Panc1 (cell line): ENCODE measurements around the gene TMEM128. TPM values are rescaled to one million over a fixed set of nuclear protein-coding genes. Genes with fewer than 3 reads are reported as not detected.
"Not testable (repeated sequence)": the region's sequence is repeated elsewhere in the genome, so short reads cannot be mapped to it uniquely, and the experiment has no call there.

ENCODE experiments used
- ATAC-seq: fragments of 200-7000 bp; cut with Tn5 transposase; 2 replicates; pipeline ENCODE4 v1.9.1; 2020; ENCODE audit warnings: mild to moderate bottlenecking, moderate library complexity
- BruUV-seq: library from RNA; stranded (reverse); fragments of 400-500 nt; replicated peaks from 2 replicates; lab custom pipeline; 2021; lab: Mats Ljungman, UMichigan
- CTCF ChIA-PET: fragments of 300-600 bp; sonication (Branson Sonifier 250); formaldehyde crosslinking; loops from one replicate; lab custom pipeline; 2022; ENCODE audit warnings: antibody characterized with exemption; lab: Charles Lee
- POLR2A ChIA-PET: fragments of 300-600 bp; sonication (Branson Sonifier 250); formaldehyde crosslinking; loops from one replicate; lab custom pipeline; 2022; ENCODE audit warnings: antibody characterized with exemption; lab: Charles Lee
- DNase-seq: peaks from one replicate; pipeline ENCODE4 v3.0.0-alpha.2; 2010; ENCODE audit warnings: low read depth, low spot score
- H3K27ac ChIP-seq: 2 replicates; pipeline ENCODE4 v1.5.1; 2011; ENCODE audit warnings: mild to moderate bottlenecking, low read length, inconsistent platforms
- H3K27me3 ChIP-seq: fragments of 200-500 bp; sonication (Bioruptor generic); 2 replicates; pipeline ENCODE4 v1.6.0; 2014; ENCODE audit warnings: low read length, inconsistent platforms; ENCODE audit not compliant: control insufficient read depth, insufficient read depth
- H3K36me3 ChIP-seq: fragments of 200-500 bp; sonication (Bioruptor generic); 2 replicates; pipeline ENCODE4 v1.5.1; 2014; ENCODE audit warnings: inconsistent platforms, mild to moderate bottlenecking, low read length, moderate library complexity; ENCODE audit not compliant: control insufficient read depth, insufficient read depth
- H3K4me1 ChIP-seq: 2 replicates; pipeline ENCODE4 v1.5.1; 2011; ENCODE audit warnings: inconsistent platforms, mild to moderate bottlenecking, low read length, moderate library complexity; ENCODE audit not compliant: control insufficient read depth, insufficient read depth
- H3K4me3 ChIP-seq, 2 experiments: 2 replicates each; pipeline ENCODE4 v1.5.1; 2011 to 2012; ENCODE audit warnings: low read depth in 2 of 2, low read length in 2 of 2, mild to moderate bottlenecking in 2 of 2, inconsistent platforms in 1 of 2, moderate library complexity in 1 of 2
- H3K9me3 ChIP-seq: fragments of 200-500 bp; sonication (Bioruptor generic); 2 replicates; pipeline ENCODE4 v1.5.1; 2014; ENCODE audit warnings: low read depth, mild to moderate bottlenecking, inconsistent platforms, low read length, moderate library complexity; ENCODE audit not compliant: control insufficient read depth, insufficient read depth
- CTCF ChIP-seq: fragments of 450-650 bp; IDR thresholded peaks from 2 replicates; pipeline ENCODE4 v1.5.1; 2017; ENCODE audit warnings: mild to moderate bottlenecking
- POLR2AphosphoS5 ChIP-seq: IDR thresholded peaks from 2 replicates; pipeline ENCODE4 v1.6.1; 2012; ENCODE audit warnings: mild to moderate bottlenecking, low read depth, low read length, moderate library complexity
- REST ChIP-seq, 2 experiments: IDR thresholded peaks; 2 replicates each; pipeline ENCODE4 v1.6.1; 2011 to 2012; ENCODE audit warnings: low read depth in 2 of 2, control low read depth in 1 of 2, low read length in 1 of 2, mild to moderate bottlenecking in 1 of 2, moderate library complexity in 1 of 2; ENCODE audit not compliant: insufficient read depth in 1 of 2
- SIN3A ChIP-seq: IDR thresholded peaks from 2 replicates; pipeline ENCODE4 v1.6.1; 2012; ENCODE audit warnings: low read depth, mild to moderate bottlenecking, low read length, moderate library complexity, borderline replicate concordance; ENCODE audit not compliant: insufficient read depth
- TCF7L2 ChIP-seq: IDR thresholded peaks from 2 replicates; pipeline ENCODE4 v1.6.1; 2011; ENCODE audit warnings: mild to moderate bottlenecking, low read depth, low read length, inconsistent platforms
- in situ Hi-C: cut with HindIII; loops from 2 replicates; pipeline ENCODE4 v1.10.0; 2016; ENCODE audit warnings: low sequenced_read_pairs, low pct_unique_long_range_greater_than_20kb
- intact Hi-C: fragments of 100-400 bp; cut with micrococcal nuclease; formaldehyde crosslinking; loops from one replicate; pipeline ENCODE4 v1.10.0; 2022; ENCODE audit not compliant: unreplicated experiment
- total RNA-seq: library from RNA; stranded (reverse); gene quantifications from one replicate; pipeline ENCODE4 v1.2.1, GENCODE V29; 2021; ENCODE audit not compliant: unreplicated experiment

The TMEM128 gene
- total RNA-seq, 1 experiment from 2014 or later = 12.9 TPM

DNA sequence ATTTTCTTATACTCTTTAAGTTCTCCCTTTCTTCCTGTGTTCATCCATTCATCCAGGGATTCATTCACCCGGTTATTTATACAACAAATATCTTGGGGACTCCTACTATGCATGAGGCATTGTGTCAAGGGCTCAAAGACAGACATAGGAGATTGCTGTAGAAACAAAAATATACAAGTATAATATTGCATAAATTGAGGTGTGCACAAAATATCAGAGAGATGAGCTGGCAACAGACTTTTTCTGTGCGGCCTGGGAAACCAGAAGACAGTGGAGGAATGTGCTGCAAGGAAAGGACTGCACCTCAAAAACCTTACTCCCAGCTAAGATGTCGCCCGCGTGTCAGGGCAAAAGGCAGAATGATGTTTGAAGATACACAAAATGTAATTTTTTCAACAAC, 30.9 kb downstream of the TMEM128 start:
- CTCF ChIA-PET = no interaction called here
- POLR2A ChIA-PET = no interaction called here
- intact Hi-C loops = no loop called here
- Histone ChIP-seq H3K4me3 (no peak overlapping the region), H3K36me3 (no peaks in the 10 kb centered on the region), H3K27me3 (no peaks in the 10 kb centered on the region), H3K9me3 (no peaks in the 10 kb centered on the region), H3K27ac (no peak overlapping the region), H3K4me1 (no peaks in the 10 kb centered on the region)
- TF ChIP-seq SIN3A = no peak
- no peak for TF ChIP-seq POLR2AphosphoS5
- TF ChIP-seq REST (IDR thresholded peaks at IDR 0.05; ENCODE audit: insufficient read depth in 1 of 2, low read depth in 2 of 2, low read length in 1 of 2) = no peak
- no peak for TF ChIP-seq TCF7L2
- TF ChIP-seq CTCF = no peak
- DNase-seq (no peak), ATAC-seq (no peak)
- no TSS peak for BruUV-seq
- in situ Hi-C loops = no loop called here

DNA sequence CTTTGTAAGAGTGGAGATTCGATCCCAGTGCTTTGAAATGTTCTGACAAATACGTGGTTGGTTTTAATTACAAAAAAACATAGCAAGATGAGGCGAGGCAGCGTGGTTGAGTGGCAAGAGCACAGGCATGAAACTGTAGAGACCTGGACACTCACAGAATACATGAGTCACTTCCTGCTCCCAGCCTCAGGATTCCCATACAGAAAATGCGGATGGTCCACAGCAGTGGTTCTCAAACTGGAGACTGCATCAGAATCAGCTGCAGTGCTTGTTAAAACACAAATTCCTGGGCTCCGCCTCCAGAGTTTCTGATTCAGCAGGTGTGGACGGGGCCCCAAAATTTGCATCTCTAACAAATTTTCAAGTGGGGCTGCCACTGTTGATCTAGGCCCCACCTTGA, 31.4 kb downstream of the TMEM128 start:
- Histone ChIP-seq H3K27me3 (no peaks in the 10 kb centered on the region), H3K36me3 (no peaks in the 10 kb centered on the region), H3K4me1 (no peaks in the 10 kb centered on the region), H3K27ac (no peak overlapping the region), H3K4me3 (no peak overlapping the region), H3K9me3 (no peaks in the 10 kb centered on the region)
- no peak for ATAC-seq
- CTCF ChIA-PET = no interaction called here
- no TSS peak for BruUV-seq
- in situ Hi-C loops = no loop called here
- intact Hi-C loops = no loop called here
- POLR2A ChIA-PET = no interaction called here
- DNase-seq = no peak
- no peak for TF ChIP-seq TCF7L2
- TF ChIP-seq REST (IDR thresholded peaks at IDR 0.05; ENCODE audit: insufficient read depth in 1 of 2, low read depth in 2 of 2, low read length in 1 of 2) = no peak
- TF ChIP-seq CTCF = no peak
- no peak for TF ChIP-seq SIN3A
- no peak for TF ChIP-seq POLR2AphosphoS5

GRCh38 chr4:4213674-4214073, 34.3 kb downstream of the TMEM128 start:
- in situ Hi-C loops, CTCF ChIA-PET: not testable (repeated sequence)

More at GRCh38 chr4:4213674-4214073, 34.3 kb downstream of the TMEM128 start:
- DNase-seq, POLR2A ChIA-PET, H3K4me1 ChIP-seq, H3K4me3 ChIP-seq, H3K36me3 ChIP-seq, H3K9me3 ChIP-seq, intact Hi-C loops, BruUV-seq, H3K27me3 ChIP-seq, ATAC-seq, H3K27ac ChIP-seq: not testable (repeated sequence)
